Fibroblast of lung (primary cell): ENCODE data around the gene FTHL17.

Experiments
- EZH2 ChIP-seq: IDR thresholded peaks from 2 replicates; pipeline ENCODE4 v1.5.1; 2012; ENCODE audit warnings: low read length, control low read depth, mild to moderate bottlenecking; ENCODE audit errors: missing control alignments
- TF ChIP-seq, protein P1 (sequence below), 2 donors: IDR thresholded peaks in 1 of 2; conservative IDR thresholded peaks in 1 of 2; 1 replicate in 1 of 2; 2 replicates in 1 of 2; pipeline ENCODE4 v1.5.1; 2011 to 2012; ENCODE audit warnings: low read length in 2 of 2, control low read depth in 1 of 2, inconsistent platforms in 1 of 2, low read depth in 1 of 2, mild to moderate bottlenecking in 1 of 2

DNA sequence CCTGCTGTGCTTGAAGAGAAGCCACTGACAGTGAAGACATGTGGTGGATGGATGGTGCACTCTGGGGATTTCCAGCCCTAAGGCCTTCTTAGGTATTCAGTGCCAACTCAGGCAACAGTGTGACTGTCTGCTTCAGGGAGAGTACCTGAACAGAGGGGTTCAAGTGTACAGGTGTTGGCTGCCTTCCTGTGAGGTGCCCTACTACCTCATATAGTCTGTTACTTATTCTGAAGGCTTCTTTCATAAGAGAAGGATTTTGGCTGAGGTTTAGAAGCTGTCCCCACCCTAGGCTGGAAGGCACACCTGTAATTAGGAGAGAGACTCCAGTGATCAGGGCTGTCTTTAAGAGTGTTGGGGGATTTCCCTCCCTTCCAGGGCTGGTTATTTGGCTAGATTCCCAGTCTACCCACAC lies 1.8 kb downstream of the FTHL17 start:
- TF ChIP-seq, protein P1, sequence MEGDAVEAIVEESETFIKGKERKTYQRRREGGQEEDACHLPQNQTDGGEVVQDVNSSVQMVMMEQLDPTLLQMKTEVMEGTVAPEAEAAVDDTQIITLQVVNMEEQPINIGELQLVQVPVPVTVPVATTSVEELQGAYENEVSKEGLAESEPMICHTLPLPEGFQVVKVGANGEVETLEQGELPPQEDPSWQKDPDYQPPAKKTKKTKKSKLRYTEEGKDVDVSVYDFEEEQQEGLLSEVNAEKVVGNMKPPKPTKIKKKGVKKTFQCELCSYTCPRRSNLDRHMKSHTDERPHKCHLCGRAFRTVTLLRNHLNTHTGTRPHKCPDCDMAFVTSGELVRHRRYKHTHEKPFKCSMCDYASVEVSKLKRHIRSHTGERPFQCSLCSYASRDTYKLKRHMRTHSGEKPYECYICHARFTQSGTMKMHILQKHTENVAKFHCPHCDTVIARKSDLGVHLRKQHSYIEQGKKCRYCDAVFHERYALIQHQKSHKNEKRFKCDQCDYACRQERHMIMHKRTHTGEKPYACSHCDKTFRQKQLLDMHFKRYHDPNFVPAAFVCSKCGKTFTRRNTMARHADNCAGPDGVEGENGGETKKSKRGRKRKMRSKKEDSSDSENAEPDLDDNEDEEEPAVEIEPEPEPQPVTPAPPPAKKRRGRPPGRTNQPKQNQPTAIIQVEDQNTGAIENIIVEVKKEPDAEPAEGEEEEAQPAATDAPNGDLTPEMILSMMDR (conservative IDR thresholded peaks at IDR 0.05 in 1 of 2, IDR thresholded peaks at IDR 0.05 in 1 of 2; ENCODE audit: low read depth in 1 of 2, low read length in 2 of 2): no peak
- no peak for TF ChIP-seq EZH2
